HG03108 (cell line): ENCODE data around the gene LRMDA.

Experiments
- ATAC-seq: cut with Tn5 transposase; IDR thresholded peaks from one replicate; pipeline ENCODE4 v1.9.1; 2021; ENCODE audit warnings: moderate library complexity; ENCODE audit not compliant: unreplicated experiment

Gene LRMDA

GRCh38 chr10:76086761-76087639 lies 655.6 kb downstream of the LRMDA start:
- no peak for ATAC-seq

DNA sequence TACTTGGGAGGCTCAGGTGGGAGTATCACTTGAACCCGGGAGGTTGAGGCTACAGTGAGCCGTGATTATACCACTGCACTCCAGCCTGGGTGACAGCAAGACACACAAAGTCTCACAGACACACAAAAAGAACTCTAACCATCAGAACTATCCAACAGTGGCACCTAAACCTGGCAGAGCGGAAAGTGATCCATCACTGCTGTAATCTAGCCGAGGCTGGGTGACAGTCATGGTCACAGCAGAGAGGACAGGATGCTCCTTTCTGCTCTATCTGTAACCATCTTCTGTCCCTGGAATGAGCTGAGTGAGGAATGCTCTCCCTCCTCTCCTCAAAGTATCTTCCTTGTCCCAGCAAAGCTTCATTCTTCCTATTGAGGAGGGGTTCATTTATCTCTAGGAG lies 656.6 kb downstream of the LRMDA start:
- ATAC-seq: no peak

DNA sequence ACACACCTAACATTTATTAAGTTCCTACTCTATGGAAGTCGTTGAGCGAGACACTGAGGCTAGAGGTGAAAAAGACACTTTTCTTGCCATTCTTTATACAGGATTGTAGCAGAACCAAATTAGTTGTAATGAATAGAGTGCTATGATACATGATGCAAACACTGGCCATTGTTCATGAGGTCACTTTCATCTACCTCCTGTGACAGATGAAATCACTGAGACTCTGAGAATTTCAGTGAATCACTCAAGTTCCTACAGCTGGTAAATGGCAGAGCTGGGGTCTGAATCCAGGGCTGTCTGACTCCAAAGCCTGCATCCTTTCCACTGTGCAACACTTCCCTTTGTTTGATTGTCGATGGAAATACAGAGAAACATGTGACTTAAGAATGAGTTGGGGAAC lies 657.6 kb downstream of the LRMDA start:
- ATAC-seq: no peak

DNA sequence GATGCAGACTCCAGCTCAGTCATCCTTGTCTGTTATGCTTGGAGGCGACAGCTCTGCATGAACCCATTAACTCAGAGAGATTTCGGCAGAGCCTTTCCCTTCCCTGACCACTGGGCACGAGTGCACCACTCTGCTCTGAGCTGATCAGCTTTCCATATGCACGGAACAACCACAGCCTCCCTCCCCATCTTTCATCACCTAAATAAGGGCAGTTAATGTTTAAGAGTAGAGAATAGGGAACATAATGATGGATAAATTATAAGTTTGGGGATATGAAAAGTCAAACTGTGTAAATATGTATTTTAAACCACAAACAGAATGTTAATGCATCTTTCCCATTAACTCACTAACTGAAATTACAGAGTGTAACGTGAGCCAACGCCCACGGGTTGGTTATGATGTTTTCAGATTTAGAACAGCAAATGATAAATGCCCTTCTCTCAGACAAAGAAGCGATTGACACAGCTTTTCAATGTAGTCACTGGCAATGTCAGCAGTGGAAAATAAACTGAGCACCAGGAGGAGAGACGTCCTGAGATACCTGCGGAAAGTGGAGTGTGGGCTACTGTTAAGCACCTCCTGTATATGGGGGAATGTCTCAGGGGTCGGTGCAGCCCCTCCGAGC lies 658.2 kb downstream of the LRMDA start:
- ATAC-seq: no peak

DNA sequence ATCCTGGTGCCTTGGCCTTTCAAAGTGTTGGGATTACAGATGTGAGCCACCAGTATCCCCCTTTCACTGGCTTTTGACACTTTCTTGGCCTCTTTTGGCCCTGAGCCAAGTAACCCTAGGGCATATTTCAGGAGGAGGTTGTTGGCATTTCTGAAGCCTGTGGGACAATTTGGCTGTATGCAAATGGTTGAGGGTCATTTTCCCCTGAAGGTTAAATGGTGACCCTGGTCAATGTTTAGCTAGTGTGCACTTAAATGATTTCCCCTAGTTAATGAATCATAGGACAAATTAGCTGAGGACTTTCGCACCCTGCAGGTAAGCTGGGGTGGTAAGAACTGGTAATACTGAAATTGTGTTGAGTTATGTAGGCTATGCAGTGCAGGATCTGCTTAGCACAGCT lies 660.5 kb downstream of the LRMDA start:
- no peak for ATAC-seq

- ATAC-seq: no peak
Observed at GRCh38 chr10:76106611-76107010, 675.2 kb downstream of the LRMDA start.

GRCh38 chr10:76108563-76109359 lies 677.3 kb downstream of the LRMDA start:
- no peak for ATAC-seq

DNA sequence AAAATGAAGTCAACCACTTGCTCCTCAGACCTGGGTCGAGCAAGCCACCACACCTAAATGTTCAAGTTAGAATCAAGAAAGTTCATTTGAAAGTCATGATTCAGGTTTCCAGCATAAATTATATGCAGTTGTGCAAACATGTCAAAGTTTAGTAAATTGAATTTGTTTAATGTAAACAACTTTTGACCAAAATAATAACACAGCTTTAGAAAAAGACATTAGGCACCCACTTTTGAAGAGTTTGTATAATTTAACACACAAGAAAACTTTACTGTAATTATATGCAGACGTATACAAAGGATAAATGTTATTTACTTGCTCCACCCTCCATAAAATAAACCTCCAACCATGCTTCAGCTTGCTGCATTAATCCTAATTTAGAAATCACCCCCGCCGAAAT lies 680.0 kb downstream of the LRMDA start:
- ATAC-seq: no peak

GRCh38 chr10:76111986-76112825 lies 680.8 kb downstream of the LRMDA start:
- no peak for ATAC-seq

DNA sequence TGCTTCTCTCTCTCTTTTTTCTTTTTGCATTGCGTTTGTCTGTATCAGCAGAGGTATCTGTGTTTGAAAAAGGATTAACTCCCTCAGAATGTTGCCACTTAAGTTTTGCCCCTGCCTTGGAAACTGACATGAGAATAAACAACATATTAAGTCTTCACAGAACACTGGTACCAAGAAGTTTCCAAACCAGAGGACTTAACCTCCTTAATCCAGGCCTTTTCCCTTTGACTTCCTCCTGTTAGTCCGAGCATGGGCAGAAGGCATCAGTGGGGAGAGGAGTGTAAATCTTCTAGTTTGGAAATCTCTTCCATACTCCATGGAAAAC lies 681.4 kb downstream of the LRMDA start:
- ATAC-seq: no peak

- ATAC-seq: no peak
Observed at GRCh38 chr10:76113952-76114351, 682.5 kb downstream of the LRMDA start.

DNA sequence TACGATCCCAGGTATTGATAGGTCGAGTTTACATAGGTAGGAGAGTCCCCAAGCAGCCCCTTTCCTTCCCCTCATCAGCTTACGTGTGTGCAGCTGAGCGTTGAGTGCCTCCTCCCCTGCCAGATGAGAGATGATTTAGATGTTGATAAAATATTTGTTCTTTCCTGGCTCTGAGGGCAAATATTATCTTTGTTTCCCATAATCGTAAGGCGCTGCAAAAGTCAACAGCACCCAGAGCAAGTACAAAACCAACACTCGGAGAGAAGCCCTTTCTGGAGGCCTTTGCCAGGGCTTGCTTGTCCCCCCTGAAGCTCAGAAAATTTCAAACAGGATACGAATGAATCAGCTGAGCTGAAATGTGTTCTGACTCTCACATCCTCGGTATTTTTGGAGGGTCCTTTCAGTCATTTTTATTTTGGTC lies 683.2 kb downstream of the LRMDA start:
- ATAC-seq: no peak

- ATAC-seq: no peak
Observed at GRCh38 chr10:76115131-76115470, 683.7 kb downstream of the LRMDA start.

DNA sequence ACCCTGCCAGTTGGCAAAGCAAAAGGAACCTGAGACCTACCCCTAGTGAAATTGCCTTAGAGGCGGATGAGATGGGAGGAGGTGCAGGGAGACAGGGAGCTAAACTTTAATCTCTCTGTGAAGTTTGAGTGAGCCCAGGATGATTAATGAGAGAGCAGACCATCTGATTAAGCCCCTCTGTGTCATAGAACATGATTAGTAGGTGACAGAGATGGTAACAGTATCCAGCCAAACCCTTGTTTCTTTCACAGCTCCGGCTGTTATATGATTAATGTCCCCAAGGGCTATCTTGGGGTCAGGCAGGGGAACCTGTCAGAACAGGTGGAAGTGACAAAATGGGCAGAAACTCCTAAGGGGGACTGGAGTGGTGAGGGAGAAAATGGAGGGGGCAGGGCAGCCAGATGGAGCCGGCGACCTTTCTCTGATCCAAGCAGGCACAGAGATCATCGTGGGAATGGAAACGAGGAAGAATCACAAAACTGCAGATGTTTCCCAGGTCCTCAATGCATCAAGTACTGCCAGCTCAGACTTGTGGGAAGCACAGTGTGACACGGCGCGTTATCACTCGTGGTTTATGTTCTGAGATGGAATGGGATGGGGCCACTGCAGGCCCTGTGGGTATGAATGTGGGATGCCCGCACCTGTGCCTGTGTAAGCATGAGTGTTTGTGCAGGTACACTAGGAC lies 684.2 kb downstream of the LRMDA start:
- no peak for ATAC-seq

DNA sequence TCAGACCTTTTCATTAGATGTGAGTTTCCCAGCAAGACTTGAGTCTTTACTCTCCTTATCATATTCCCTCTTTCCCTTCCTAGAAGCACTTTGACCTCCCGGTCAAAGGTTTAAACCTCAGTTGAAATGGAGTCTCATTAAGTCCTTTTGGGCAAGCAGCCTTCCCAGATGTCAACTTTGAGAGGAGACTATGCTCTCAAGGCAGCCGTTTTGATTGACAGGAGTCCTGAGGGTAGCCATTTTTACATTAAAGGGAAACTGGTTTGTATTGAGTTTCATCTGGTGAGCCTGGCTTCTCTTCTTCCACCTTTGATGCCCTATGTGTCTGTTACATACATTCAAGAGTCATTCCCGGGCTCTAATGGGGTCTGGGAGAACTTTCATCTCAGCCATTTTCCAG lies 685.1 kb downstream of the LRMDA start:
- ATAC-seq: no peak

GRCh38 chr10:76117949-76118348 lies 686.5 kb downstream of the LRMDA start:
- ATAC-seq: no peak

GRCh38 chr10:76119036-76119435 lies 687.6 kb downstream of the LRMDA start:
- no peak for ATAC-seq

GRCh38 chr10:76119515-76119914 lies 688.1 kb downstream of the LRMDA start:
- no peak for ATAC-seq

DNA sequence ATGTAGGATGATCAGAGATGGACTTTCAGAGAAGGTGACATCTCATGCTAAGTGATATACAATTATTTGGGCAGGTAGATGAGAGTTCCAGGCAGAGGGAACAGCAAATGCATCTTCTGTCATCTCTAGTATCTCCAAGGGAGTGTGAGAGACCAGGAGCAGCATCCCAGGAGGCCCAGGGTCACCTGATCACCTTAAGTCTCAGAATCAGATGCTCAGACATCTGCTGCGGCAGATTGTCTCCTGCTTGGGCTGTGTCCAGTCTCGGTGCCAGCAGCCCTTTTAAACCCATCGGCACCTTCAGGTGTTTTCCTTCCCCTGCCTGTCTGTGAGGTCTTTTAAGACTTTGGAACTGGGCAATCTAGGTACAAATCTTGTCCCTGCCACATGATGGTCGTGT lies 690.6 kb downstream of the LRMDA start:
- no peak for ATAC-seq

- ATAC-seq: no peak
Observed at GRCh38 chr10:76124280-76124679, 692.9 kb downstream of the LRMDA start.
